Panc1 (cell line): Measurements from ENCODE around the gene DLGAP5.

ENCODE experiments used
- CTCF ChIP-seq: fragments of 450-650 bp; IDR thresholded peaks from 2 replicates; pipeline ENCODE4 v1.5.1; 2017; ENCODE audit warnings: mild to moderate bottlenecking
- POLR2AphosphoS5 ChIP-seq: IDR thresholded peaks from 2 replicates; pipeline ENCODE4 v1.6.1; 2012; ENCODE audit warnings: mild to moderate bottlenecking, low read depth, low read length, moderate library complexity
- REST ChIP-seq, 2 experiments: IDR thresholded peaks; 2 replicates each; pipeline ENCODE4 v1.6.1; 2011 to 2012; ENCODE audit warnings: low read depth in 2 of 2, control low read depth in 1 of 2, low read length in 1 of 2, mild to moderate bottlenecking in 1 of 2, moderate library complexity in 1 of 2; ENCODE audit not compliant: insufficient read depth in 1 of 2
- SIN3A ChIP-seq: IDR thresholded peaks from 2 replicates; pipeline ENCODE4 v1.6.1; 2012; ENCODE audit warnings: low read depth, mild to moderate bottlenecking, low read length, moderate library complexity, borderline replicate concordance; ENCODE audit not compliant: insufficient read depth
- TCF7L2 ChIP-seq: IDR thresholded peaks from 2 replicates; pipeline ENCODE4 v1.6.1; 2011; ENCODE audit warnings: mild to moderate bottlenecking, low read depth, low read length, inconsistent platforms

- TF ChIP-seq CTCF (no peak), REST (IDR thresholded peaks at IDR 0.05; ENCODE audit: insufficient read depth in 1 of 2, low read depth in 2 of 2, low read length in 1 of 2) (no peak), POLR2AphosphoS5 (no peak), TCF7L2 (peak; percentile 18; the same call in 1 of the 2 replicates), SIN3A (no peak)
Measured at GRCh38 chr14:55127460-55127951, 63.9 kb downstream of the DLGAP5 start.
